Vagina (tissue), 2 donors: ENCODE results near the gene FLRT1. TPM values are rescaled to one million over a fixed set of nuclear protein-coding genes. Genes with fewer than 3 reads are reported as not detected.

Source experiments
- DNase-seq, 2 donors: peaks; one replicate each; pipeline ENCODE4 v3.0.0-alpha.2; 2017; ENCODE audit errors: extremely low spot score in 2 of 2
- H3K27ac ChIP-seq: fragments of 200-600 bp; sonication (generic); one replicate; pipeline ENCODE4 v1.5.1; 2019
- H3K27me3 ChIP-seq: fragments of 200-600 bp; sonication (generic); one replicate; pipeline ENCODE4 v1.5.1; 2019
- H3K36me3 ChIP-seq, 2 donors: fragments of 200-600 bp; sonication (generic); one replicate each; pipeline ENCODE4 v1.5.1; 2017 to 2019
- H3K4me1 ChIP-seq: fragments of 200-600 bp; sonication (generic); one replicate; pipeline ENCODE4 v1.5.1; 2019
- H3K4me3 ChIP-seq, 2 donors: fragments of 200-600 bp; sonication (generic); 1 replicate in 1 of 2; 2 replicates in 1 of 2; pipeline ENCODE4 v1.5.1; 2016 to 2019
- H3K9me3 ChIP-seq: fragments of 200-600 bp; sonication (generic); one replicate; pipeline ENCODE4 v1.5.1; 2019
- CTCF ChIP-seq, 3 experiments: fragments of 450-650 bp in 2 of 3; fragments of 200-600 bp in 1 of 3; sonication (generic) in 1 of 3; IDR thresholded peaks; one replicate each; pipeline ENCODE4 v1.5.1; 2017 to 2019; ENCODE audit warnings: antibody characterized with exemption in 3 of 3, mild to moderate bottlenecking in 2 of 3, moderate library complexity in 2 of 3
- POLR2A ChIP-seq, 2 donors: fragments of 450-650 bp; IDR thresholded peaks; one replicate each; pipeline ENCODE4 v1.6.1; 2017; ENCODE audit warnings: antibody characterized with exemption in 2 of 2, mild to moderate bottlenecking in 2 of 2, moderate library complexity in 2 of 2
- POLR2AphosphoS5 ChIP-seq, 2 donors: sonication (generic); formaldehyde crosslinking; IDR thresholded peaks; one replicate each; pipeline ENCODE4 v1.9.0; 2017; ENCODE audit warnings: antibody characterized with exemption in 2 of 2, mild to moderate bottlenecking in 2 of 2, low read depth in 1 of 2; ENCODE audit not compliant: insufficient read depth in 1 of 2
- intact Hi-C: fragments of 100-400 bp; cut with DNase I; formaldehyde crosslinking; loops from one replicate; pipeline ENCODE4 v1.15.1; 2023
- total RNA-seq: library from RNA; depleted of rRNA; stranded (reverse); fragments of >200 nt; gene quantifications from one replicate; pipeline ENCODE4 v1.2.3, GENCODE V29; 2016

Gene FLRT1
- total RNA-seq, 1 donor from 2014 or later: 0.49 TPM

- intact Hi-C loops: no loop called here
- Histone ChIP-seq H3K9me3 (no peaks in the 10 kb centered on the region), H3K4me3 (no peak overlapping the region), H3K27ac (no peak overlapping the region), H3K27me3 (no peaks in the 10 kb centered on the region), H3K4me1 (peaks cover 13% of the 10 kb centered on the region), H3K36me3 (no peaks in the 10 kb centered on the region)
- DNase-seq: no peak
- no peak for TF ChIP-seq POLR2AphosphoS5 (IDR thresholded peaks at IDR 0.05; ENCODE audit: insufficient read depth in 1 of 2, low read depth in 1 of 2)
- no peak for TF ChIP-seq POLR2A (IDR thresholded peaks at IDR 0.05)
- no peak for TF ChIP-seq CTCF (IDR thresholded peaks at IDR 0.05)
These were observed 18.0 kb downstream of the FLRT1 start for GRCh38 chr11:64053699-64054098.

GRCh38 chr11:64055077-64055476 is 19.3 kb downstream of the FLRT1 start:
- DNase-seq: no peak
- Histone ChIP-seq H3K4me3 (no peak overlapping the region), H3K9me3 (no peaks in the 10 kb centered on the region), H3K36me3 (no peaks in the 10 kb centered on the region), H3K4me1 (peaks cover 14% of the 10 kb centered on the region), H3K27ac (no peak overlapping the region), H3K27me3 (no peaks in the 10 kb centered on the region)
- intact Hi-C loops: no loop called here
- TF ChIP-seq POLR2A (IDR thresholded peaks at IDR 0.05) (no peak), POLR2AphosphoS5 (IDR thresholded peaks at IDR 0.05; ENCODE audit: insufficient read depth in 1 of 2, low read depth in 1 of 2) (no peak), CTCF (IDR thresholded peaks at IDR 0.05) (no peak)

GRCh38 chr11:64056213-64056785 is 20.6 kb downstream of the FLRT1 start:
- no peak for TF ChIP-seq POLR2AphosphoS5 (IDR thresholded peaks at IDR 0.05; ENCODE audit: insufficient read depth in 1 of 2, low read depth in 1 of 2)
- TF ChIP-seq POLR2A (IDR thresholded peaks at IDR 0.05): no peak
- TF ChIP-seq CTCF (IDR thresholded peaks at IDR 0.05): no peak
- no peak for DNase-seq
- intact Hi-C loops: no loop called here
- Histone ChIP-seq H3K27me3 (no peaks in the 10 kb centered on the region), H3K36me3 (no peaks in the 10 kb centered on the region), H3K4me3 (no peak overlapping the region), H3K27ac (no peak overlapping the region), H3K9me3 (no peaks in the 10 kb centered on the region), H3K4me1 (peaks cover 25% of the 10 kb centered on the region)

- no peak overlapping the region for H3K4me3 ChIP-seq
- no peak for TF ChIP-seq CTCF (IDR thresholded peaks at IDR 0.05)
- no peak for TF ChIP-seq POLR2A (IDR thresholded peaks at IDR 0.05)
- TF ChIP-seq POLR2AphosphoS5 (IDR thresholded peaks at IDR 0.05; ENCODE audit: insufficient read depth in 1 of 2, low read depth in 1 of 2): no peak
- intact Hi-C loops: no loop called here
- no peaks in the 10 kb centered on the region for H3K9me3 ChIP-seq
- DNase-seq: no peak
- no peaks in the 10 kb centered on the region for H3K36me3 ChIP-seq
- no peaks in the 10 kb centered on the region for H3K27me3 ChIP-seq
- peaks cover 28% of the 10 kb centered on the region for H3K4me1 ChIP-seq
- no peak overlapping the region for H3K27ac ChIP-seq
These were observed 21.1 kb downstream of the FLRT1 start for GRCh38 chr11:64056861-64057260.

GRCh38 chr11:64057890-64058289 is 22.2 kb downstream of the FLRT1 start:
- Histone ChIP-seq H3K4me3 (no peak overlapping the region), H3K27ac (no peak overlapping the region), H3K4me1 (peaks cover 28% of the 10 kb centered on the region), H3K36me3 (no peaks in the 10 kb centered on the region), H3K27me3 (no peaks in the 10 kb centered on the region), H3K9me3 (no peaks in the 10 kb centered on the region)
- TF ChIP-seq CTCF (IDR thresholded peaks at IDR 0.05): no peak
- TF ChIP-seq POLR2AphosphoS5 (IDR thresholded peaks at IDR 0.05; ENCODE audit: insufficient read depth in 1 of 2, low read depth in 1 of 2): no peak
- TF ChIP-seq POLR2A (IDR thresholded peaks at IDR 0.05): no peak
- no peak for DNase-seq
- intact Hi-C loops: no loop called here
